Measurements from ENCODE around the gene EMID1. TPM values are rescaled to one million over a fixed set of nuclear protein-coding genes. Genes with fewer than 3 reads are reported as not detected.
A peak's percentile ranks its signal among the peaks of the same experiment; 100 is the strongest.

The EMID1 gene
- total RNA-seq, 1 experiment from 2014 or later: 1.1 TPM

- Histone ChIP-seq H3K27ac (no peak overlapping the region), H2AFZ (no peak overlapping the region)
Observed at GRCh38 chr22:29202212-29203192, 3.2 kb upstream of the EMID1 start.

DNA sequence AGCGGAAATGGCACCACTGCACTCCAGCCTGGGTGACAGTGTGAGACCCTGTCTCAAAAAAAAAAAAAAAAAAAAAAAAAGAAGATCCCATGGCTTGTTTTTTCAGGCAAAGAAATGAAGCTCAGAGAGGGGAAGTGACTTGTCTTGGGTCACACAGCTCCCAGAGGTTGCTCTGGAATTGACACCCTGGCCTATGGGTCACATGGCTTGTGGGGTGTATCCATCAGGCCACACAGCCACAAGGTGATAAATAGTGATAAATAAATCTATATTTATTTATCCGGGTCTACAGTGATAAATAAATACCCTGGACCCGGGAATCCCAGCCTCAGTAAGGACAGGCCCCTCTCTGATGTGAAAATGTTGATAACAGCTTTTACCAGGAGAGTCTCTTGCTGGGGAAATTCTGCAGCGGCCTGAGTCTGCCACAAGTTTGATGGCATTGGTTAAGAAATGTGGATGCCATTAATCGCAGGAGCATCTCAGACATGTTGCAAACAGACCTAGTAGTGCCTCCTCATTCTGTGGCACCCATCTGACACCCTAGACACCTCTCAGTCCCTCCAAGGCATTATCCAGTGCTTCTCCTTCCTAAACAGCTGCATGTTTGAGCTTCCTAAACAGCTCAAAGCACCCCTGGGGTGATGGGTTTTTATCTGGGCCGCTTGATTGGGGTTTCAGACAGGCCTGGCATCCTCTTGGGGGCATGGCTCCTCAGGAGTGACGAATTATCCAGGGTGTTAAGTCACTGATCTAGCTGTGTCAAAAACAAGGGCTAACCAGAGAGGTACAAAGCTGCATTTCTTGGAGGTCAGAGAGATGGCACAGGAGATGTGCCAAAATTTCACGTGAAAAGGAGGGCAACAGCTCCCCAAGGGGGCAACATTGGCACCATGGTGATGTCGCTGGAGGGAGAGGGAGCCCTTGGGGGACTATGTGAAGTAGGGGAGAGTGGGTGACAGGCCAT is 1.9 kb upstream of the EMID1 start:
- Histone ChIP-seq H3K27me3 (ENCODE audit: insufficient read depth, low read depth) (peaks cover 40% of the 10 kb centered on the region), H4K20me1 (ENCODE audit: insufficient read depth) (no peaks in the 10 kb centered on the region), H3K4me2 (no peak overlapping the region), H3K79me2 (ENCODE audit: low read depth) (no peaks in the 10 kb centered on the region), H2AFZ (no peak overlapping the region), H3F3A (ENCODE audit: insufficient read depth, low read depth) (no peaks in the 10 kb centered on the region), H3K4me3 (no peak overlapping the region), H3K4me1 (replicated peaks; ENCODE audit: insufficient read depth) (no peaks in the 10 kb centered on the region), H3K9me3 (ENCODE audit: insufficient read depth, low read depth) (no peaks in the 10 kb centered on the region), H3K36me3 (ENCODE audit: low read depth) (no peaks in the 10 kb centered on the region), H3K27ac (no peak overlapping the region), H3K9me2 (ENCODE audit: insufficient read depth) (no peaks in the 10 kb centered on the region)
- DNase-seq: no peak
- no peak for TF ChIP-seq EZH2 (IDR thresholded peaks at IDR 0.05; ENCODE audit: low read depth)
- TF ChIP-seq, protein P1, sequence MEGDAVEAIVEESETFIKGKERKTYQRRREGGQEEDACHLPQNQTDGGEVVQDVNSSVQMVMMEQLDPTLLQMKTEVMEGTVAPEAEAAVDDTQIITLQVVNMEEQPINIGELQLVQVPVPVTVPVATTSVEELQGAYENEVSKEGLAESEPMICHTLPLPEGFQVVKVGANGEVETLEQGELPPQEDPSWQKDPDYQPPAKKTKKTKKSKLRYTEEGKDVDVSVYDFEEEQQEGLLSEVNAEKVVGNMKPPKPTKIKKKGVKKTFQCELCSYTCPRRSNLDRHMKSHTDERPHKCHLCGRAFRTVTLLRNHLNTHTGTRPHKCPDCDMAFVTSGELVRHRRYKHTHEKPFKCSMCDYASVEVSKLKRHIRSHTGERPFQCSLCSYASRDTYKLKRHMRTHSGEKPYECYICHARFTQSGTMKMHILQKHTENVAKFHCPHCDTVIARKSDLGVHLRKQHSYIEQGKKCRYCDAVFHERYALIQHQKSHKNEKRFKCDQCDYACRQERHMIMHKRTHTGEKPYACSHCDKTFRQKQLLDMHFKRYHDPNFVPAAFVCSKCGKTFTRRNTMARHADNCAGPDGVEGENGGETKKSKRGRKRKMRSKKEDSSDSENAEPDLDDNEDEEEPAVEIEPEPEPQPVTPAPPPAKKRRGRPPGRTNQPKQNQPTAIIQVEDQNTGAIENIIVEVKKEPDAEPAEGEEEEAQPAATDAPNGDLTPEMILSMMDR (conservative IDR thresholded peaks at IDR 0.05): no peak
- intact Hi-C loops (cut with micrococcal nuclease; ENCODE audit: unreplicated experiment): no loop called here
- ChIA-PET CTCF (interaction anchor here (0.6 to 1.0 kb wide), 2 partner anchors 32 to 227 kb away, joined by 4 to 13 read pairs; no protein-coding TSS in a partner anchor), POLR2A (ENCODE audit: unreplicated experiment) (no interaction called here)
- no TSS peak for BruUV-seq (replicated peaks)

More at GRCh38 chr22:29202212-29203192, 3.2 kb upstream of the EMID1 start:
- Histone ChIP-seq H3K4me3 (no peak overlapping the region), H3K9me2 (ENCODE audit: insufficient read depth) (no peaks in the 10 kb centered on the region), H3K9me3 (ENCODE audit: insufficient read depth, low read depth) (no peaks in the 10 kb centered on the region), H3K4me1 (replicated peaks; ENCODE audit: insufficient read depth) (no peaks in the 10 kb centered on the region), H3K27me3 (ENCODE audit: insufficient read depth, low read depth) (peaks cover 36% of the 10 kb centered on the region), H3K36me3 (ENCODE audit: low read depth) (no peaks in the 10 kb centered on the region), H3F3A (ENCODE audit: insufficient read depth, low read depth) (no peaks in the 10 kb centered on the region), H3K4me2 (no peak overlapping the region), H4K20me1 (ENCODE audit: insufficient read depth) (no peaks in the 10 kb centered on the region), H3K79me2 (ENCODE audit: low read depth) (no peaks in the 10 kb centered on the region)
- intact Hi-C loops (cut with micrococcal nuclease; ENCODE audit: unreplicated experiment): no loop called here
- ChIA-PET CTCF (no interaction called here), POLR2A (ENCODE audit: unreplicated experiment) (no interaction called here)
- TF ChIP-seq, protein P1 (conservative IDR thresholded peaks at IDR 0.05): peak; percentile 40; the same call in 1 of the 2 replicates
- TF ChIP-seq EZH2 (IDR thresholded peaks at IDR 0.05; ENCODE audit: low read depth): no peak
- no TSS peak for BruUV-seq (replicated peaks)
- no peak for DNase-seq

Measured in PC-9 (cell line).